NCI-H345 treated with DMSO at 0.1 percent for 48 hours (cell line): Measurements from ENCODE around the gene PTGS2.

Source experiments
- DNase-seq: peaks from one replicate; lab custom pipeline; 2025; ENCODE audit not compliant: unreplicated experiment; lab: John Stamatoyannopoulos, UW

Gene PTGS2

DNA sequence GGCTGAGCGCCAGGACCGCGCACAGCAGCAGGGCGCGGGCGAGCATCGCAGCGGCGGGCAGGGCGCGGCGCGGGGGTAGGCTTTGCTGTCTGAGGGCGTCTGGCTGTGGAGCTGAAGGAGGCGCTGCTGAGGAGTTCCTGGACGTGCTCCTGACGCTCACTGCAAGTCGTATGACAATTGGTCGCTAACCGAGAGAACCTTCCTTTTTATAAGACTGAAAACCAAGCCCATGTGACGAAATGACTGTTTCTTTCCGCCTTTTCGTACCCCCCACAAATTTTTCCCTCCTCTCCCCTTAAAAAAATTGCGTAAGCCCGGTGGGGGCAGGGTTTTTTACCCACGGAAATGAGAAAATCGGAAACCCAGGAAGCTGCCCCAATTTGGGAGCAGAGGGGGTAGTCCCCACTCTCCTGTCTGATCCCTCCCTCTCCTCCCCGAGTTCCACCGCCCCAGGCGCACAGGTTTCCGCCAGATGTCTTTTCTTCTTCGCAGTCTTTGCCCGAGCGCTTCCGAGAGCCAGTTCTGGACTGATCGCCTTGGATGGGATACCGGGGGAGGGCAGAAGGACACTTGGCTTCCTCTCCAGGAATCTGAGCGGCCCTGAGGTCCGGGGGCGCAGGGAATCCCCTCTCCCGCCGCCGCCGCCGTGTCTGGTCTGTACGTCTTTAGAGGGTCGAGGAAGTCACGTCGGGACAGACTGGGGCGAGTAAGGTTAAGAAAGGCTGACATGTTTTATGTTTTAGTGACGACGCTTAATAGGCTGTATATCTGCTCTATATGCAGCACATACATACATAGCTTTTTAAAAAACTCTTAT, at the start of gene PTGS2:
Gene PTGS2 (minus strand): TSS at position 179 of the 817 bp plus-strand sequence. CDS start 133 bp downstream, at position 46.
- peak; percentile 47 for DNase-seq

GRCh38 chr1:186722711-186723309, 42.6 kb upstream of the PTGS2 start:
- DNase-seq: no peak

- no peak for DNase-seq
These were observed 37.1 kb upstream of the PTGS2 start for GRCh38 chr1:186717286-186717685.

DNA sequence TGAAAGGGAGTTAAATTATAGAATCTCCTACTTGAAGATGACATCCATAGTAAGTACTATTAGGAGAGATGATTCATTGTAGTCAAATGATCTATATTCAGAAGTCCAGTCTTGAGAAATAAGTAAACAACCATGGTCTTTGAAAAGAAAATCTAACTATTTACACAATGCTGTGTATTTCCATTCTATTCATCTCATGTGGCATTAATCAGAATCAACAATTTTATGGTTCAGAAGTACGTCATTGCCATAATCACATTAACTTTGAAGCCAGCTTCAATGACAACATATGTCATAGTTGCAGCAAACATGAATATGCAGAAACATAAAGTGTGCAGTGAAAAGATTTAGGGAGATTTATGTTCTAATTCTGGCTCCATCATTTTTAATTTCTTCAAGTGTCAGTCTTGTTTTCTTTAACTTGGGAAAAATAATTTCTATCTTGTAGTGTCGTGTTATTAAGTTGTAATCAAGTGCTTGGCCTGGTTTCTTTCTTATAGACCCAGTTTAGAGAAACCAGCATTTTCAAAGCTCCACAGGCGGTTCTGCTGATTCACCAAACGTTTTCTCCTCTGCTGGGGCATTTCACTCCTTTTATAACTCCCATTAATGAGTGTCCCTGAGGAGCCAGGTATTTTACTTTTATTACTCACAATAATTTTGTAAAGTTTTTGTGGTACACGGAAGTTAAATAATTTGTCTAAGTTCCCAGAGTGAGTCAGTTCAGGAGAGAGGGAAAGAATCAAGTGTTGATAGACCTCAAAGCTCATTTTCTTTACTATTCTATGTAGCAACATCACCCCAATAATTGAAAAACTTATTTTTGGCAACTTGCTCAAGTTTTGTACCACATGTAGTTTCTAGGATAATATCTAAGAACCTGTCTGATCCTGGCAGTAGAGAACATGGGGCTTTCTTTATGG, 35.9 kb upstream of the PTGS2 start:
- DNase-seq: no peak

GRCh38 chr1:186710696-186711095, 30.5 kb upstream of the PTGS2 start:
- no peak for DNase-seq

- no peak for DNase-seq
These were observed 28.5 kb upstream of the PTGS2 start for GRCh38 chr1:186708694-186709097.

DNA sequence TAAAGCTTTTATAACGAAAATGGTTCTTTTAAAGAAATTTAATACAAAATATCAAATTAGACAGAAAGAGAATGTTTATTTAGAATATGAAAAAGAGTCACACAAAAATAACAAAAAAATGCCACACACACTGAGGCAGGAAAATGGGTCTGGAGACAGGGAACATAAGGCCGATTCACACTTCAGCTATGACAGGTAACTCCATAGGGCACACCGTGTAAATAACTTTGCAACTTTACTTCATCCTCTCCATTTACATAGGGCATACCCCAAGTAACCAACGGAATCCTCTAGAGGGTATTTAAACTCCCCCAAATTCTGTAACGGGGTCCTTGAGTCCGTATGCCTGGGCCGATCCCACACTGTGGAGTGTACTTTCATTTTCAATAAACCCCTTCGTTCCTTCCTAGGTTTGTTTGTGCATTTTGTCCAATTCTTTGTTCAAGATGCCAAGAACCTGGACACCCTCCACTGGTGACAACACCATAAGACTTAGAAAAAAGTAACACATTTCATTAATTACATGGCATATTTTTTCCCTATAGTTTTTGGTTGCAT, 23.1 kb upstream of the PTGS2 start:
- DNase-seq: no peak

- DNase-seq: no peak
These were observed 20.5 kb upstream of the PTGS2 start for GRCh38 chr1:186700722-186701121.

GRCh38 chr1:186699519-186699918, 19.3 kb upstream of the PTGS2 start:
- no peak for DNase-seq

DNA sequence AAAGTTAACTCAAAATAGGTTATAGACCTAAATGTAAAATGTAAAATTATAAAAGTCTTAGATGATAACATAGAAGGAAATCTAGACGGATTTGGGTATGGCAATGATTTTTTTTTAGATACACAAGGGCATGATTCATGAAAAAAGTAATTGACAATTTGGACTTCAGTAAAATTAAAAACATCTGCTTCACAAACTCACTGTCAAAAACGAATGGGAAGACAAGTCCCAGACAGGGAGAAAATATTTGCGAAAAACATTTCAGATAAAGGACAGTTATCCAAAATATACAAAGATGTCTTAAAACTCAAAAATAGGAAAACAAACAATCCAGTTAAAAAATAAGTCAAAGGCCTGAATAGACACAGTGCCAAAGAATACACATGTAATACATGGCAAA, 9.7 kb upstream of the PTGS2 start:
- no peak for DNase-seq

GRCh38 chr1:186689376-186689775, 9.2 kb upstream of the PTGS2 start:
- DNase-seq: no peak

GRCh38 chr1:186683652-186684410, 3.6 kb upstream of the PTGS2 start:
- DNase-seq: no peak

DNA sequence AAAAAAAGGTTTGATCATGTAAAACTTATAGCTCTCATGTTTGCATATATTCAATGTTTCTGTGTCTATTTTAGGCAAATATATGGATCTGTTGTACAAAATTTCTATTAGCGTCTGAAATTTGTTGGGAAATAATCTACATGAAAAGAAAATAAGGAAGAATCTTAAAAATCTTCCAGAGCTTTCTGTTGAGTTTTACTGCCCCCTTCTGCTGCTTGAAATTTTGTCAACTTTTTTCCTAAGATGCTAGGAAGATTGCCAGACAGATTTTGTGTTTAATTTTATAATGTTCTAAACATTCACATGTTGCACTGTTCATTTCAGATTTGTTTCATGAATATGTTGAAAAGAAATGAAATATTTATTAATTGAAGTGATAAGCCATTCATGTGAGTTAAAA, 2.5 kb upstream of the PTGS2 start:
- no peak for DNase-seq

DNA sequence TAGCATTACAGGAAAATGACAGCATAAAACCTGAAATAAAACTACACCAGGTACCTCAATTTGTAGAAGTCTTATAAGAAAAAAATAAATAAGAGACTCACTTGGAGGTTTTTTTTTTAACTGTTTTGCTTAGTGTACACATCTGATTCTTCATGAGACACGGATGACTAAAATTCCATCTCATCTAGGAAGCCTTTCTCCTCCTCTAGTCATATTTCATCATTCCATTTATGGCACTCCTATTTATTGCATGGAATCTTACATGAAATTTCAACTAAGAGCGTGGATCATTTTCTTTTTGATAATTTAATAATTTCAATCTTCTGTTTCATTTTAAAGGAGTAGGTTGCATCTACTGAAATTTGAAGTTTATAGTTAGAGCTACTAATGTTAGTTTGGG, 1.6 kb upstream of the PTGS2 start:
- DNase-seq: no peak

DNA sequence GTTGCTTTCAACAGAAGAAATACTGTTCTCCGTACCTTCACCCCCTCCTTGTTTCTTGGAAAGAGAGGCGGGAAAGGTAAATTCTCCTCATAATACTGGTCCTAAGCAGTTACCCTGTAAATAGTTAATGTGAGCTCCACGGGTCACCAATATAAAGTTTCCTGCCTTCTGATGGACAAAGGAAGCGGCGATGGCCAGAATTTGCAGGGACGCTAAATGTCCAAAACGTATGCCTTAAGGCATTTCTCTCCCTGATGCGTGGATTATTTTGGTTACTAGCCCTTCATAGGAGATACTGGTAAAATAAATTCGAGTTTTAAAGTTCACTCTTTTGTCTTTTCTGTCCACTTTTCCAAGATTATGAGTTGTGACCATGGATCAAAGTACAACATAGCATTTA, 898 bp upstream of the PTGS2 start:
- no peak for DNase-seq

DNA sequence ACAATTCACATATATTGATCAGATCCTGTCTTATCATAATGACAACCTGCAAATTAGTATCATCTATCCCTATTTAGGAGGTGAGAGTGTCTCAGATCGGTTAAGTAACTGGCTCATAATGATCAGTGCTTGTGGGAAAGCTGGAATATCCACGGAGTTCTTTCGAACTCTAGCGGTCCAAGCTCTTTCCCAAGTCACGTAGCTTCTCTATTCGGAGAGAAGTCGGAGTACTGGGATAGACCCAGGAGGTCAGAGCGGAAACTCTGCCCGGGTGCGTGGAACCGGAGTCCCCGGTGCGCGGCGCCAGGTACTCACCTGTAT, 339 bp downstream of the PTGS2 start:
- no peak for DNase-seq

- no peak for DNase-seq
These were observed 2.1 kb downstream of the PTGS2 start for GRCh38 chr1:186678155-186678554.

GRCh38 chr1:186672596-186672995, 7.6 kb downstream of the PTGS2 start:
- no peak for DNase-seq

- DNase-seq: no peak
These were observed 8.1 kb downstream of the PTGS2 start for GRCh38 chr1:186672131-186672530.

- no peak for DNase-seq
These were observed 8.9 kb downstream of the PTGS2 start for GRCh38 chr1:186671136-186671825.
